Activated CD4-positive, alpha-beta memory T cell treated with anti-CD3 and anti-CD28 coated beads for 36 hours (primary cell): ENCODE data around the gene NELFA. TPM values are rescaled to one million over a fixed set of nuclear protein-coding genes. Genes with fewer than 3 reads are reported as not detected.
A peak's percentile ranks its signal among the peaks of the same experiment; 100 is the strongest.

ENCODE experiments used
- CTCF ChIA-PET: fragments of 350-600 bp; sonication (Branson Sonifier 250); formaldehyde crosslinking; loops from one replicate; lab custom pipeline; 2021; ENCODE audit warnings: antibody characterized with exemption, inconsistent platforms; lab: Charles Lee
- POLR2A ChIA-PET: fragments of 350-600 bp; sonication (Branson Sonifier 250); formaldehyde crosslinking; loops from one replicate; lab custom pipeline; 2021; ENCODE audit warnings: antibody characterized with exemption; lab: Charles Lee
- DNase-seq: peaks from one replicate; pipeline ENCODE4 v3.0.0-alpha.2; 2020
- H3K27ac Mint-ChIP-seq: one replicate; pipeline ENCODE4 v1.8.0; 2021; ENCODE audit warnings: mixed read lengths
- H3K27me3 Mint-ChIP-seq: one replicate; pipeline ENCODE4 v1.8.0; 2021; ENCODE audit warnings: mixed read lengths
- H3K36me3 Mint-ChIP-seq: one replicate; pipeline ENCODE4 v1.8.0; 2021; ENCODE audit warnings: mixed read lengths
- H3K4me1 Mint-ChIP-seq: one replicate; pipeline ENCODE4 v1.8.0; 2021; ENCODE audit warnings: low read depth, mixed read lengths
- H3K4me3 Mint-ChIP-seq: one replicate; pipeline ENCODE4 v1.8.0; 2021; ENCODE audit warnings: mild to moderate bottlenecking, mixed read lengths
- H3K9me3 Mint-ChIP-seq: one replicate; pipeline ENCODE4 v1.8.0; 2021; ENCODE audit warnings: mixed read lengths
- intact Hi-C: fragments of 100-400 bp; cut with micrococcal nuclease; formaldehyde crosslinking; loops from one replicate; pipeline ENCODE4 v1.15.1; 2023
- total RNA-seq, 2 experiments: library from RNA; stranded (reverse); gene quantifications; one replicate each; pipeline ENCODE4 v1.2.3, GENCODE V29; 2021

The NELFA gene
- total RNA-seq: 10 to 100 TPM; 39.5 to 41.5 TPM

GRCh38 chr4:2008921-2009650 lies at the start of gene NELFA:
Gene NELFA, minus strand, starts transcription at chr4:2008974. Its CDS starts 15 bp downstream, at chr4:2008959.
- intact Hi-C loops: loop anchor here (1.0 to 10.0 kb wide), 3 partner anchors 137 to 406 kb away; partner anchors contain the start of genes CFAP99, HAUS3, NSD2 and POLN
- Mint-ChIP-seq H3K27me3 (no peaks in the 10 kb centered on the region), H3K36me3 (peaks cover 10% of the 10 kb centered on the region), H3K27ac (peak within 1 kb of the TSS; percentile 87), H3K4me3 (peak within 1 kb of the TSS; percentile 88), H3K9me3 (no peaks in the 10 kb centered on the region), H3K4me1 (peaks cover 29% of the 10 kb centered on the region)
- POLR2A ChIA-PET: interaction anchor here (0.6 to 1.0 kb wide), 2 partner anchors 16 to 32 kb away, joined by 3 to 4 read pairs; a partner anchor contains a TSS
- DNase-seq: peak; percentile 96
- CTCF ChIA-PET: interaction anchor here (0.6 to 1.6 kb wide), 5 partner anchors 9 to 316 kb away, joined by 3 read pairs; no protein-coding TSS in a partner anchor

- Mint-ChIP-seq H3K27me3 (peaks cover 33% of the 10 kb centered on the region), H3K36me3 (no peaks in the 10 kb centered on the region), H3K4me3 (peak overlapping the region; percentile 33), H3K4me1 (peaks cover 2% of the 10 kb centered on the region), H3K27ac (no peak overlapping the region), H3K9me3 (no peaks in the 10 kb centered on the region)
- ChIA-PET CTCF (no interaction called here), POLR2A (no interaction called here)
- intact Hi-C loops: no loop called here
- DNase-seq: no peak
Measured at GRCh38 chr4:2057382-2058065, 48.8 kb upstream of the NELFA start.

- H3K27me3 Mint-ChIP-seq: peaks cover 33% of the 10 kb centered on the region
- no peak overlapping the region for H3K27ac Mint-ChIP-seq
- H3K4me3 Mint-ChIP-seq: no peak overlapping the region
- intact Hi-C loops: no loop called here
- no peak for DNase-seq
- CTCF ChIA-PET: no interaction called here
- no peaks in the 10 kb centered on the region for H3K36me3 Mint-ChIP-seq
- POLR2A ChIA-PET: no interaction called here
- H3K4me1 Mint-ChIP-seq: peaks cover 2% of the 10 kb centered on the region
- no peaks in the 10 kb centered on the region for H3K9me3 Mint-ChIP-seq
Measured at GRCh38 chr4:2054217-2054616, 45.4 kb upstream of the NELFA start.

- no peaks in the 10 kb centered on the region for H3K36me3 Mint-ChIP-seq
- intact Hi-C loops: no loop called here
- ChIA-PET CTCF (no interaction called here), POLR2A (interaction anchor here (0.7 kb wide), 1 partner anchor 572 kb away, joined by 3 read pairs; no protein-coding TSS in a partner anchor)
- no peak overlapping the region for H3K4me3 Mint-ChIP-seq
- no peaks in the 10 kb centered on the region for H3K9me3 Mint-ChIP-seq
- DNase-seq: no peak
- H3K27ac Mint-ChIP-seq: no peak overlapping the region
- peaks cover 21% of the 10 kb centered on the region for H3K27me3 Mint-ChIP-seq
- H3K4me1 Mint-ChIP-seq: no peaks in the 10 kb centered on the region
Measured at GRCh38 chr4:2051086-2051485, 42.3 kb upstream of the NELFA start.

- no peak for DNase-seq
- ChIA-PET CTCF (interaction anchor here (0.9 kb wide), 1 partner anchor 301 kb away, joined by 4 read pairs; no protein-coding TSS in a partner anchor), POLR2A (no interaction called here)
- Mint-ChIP-seq H3K36me3 (no peaks in the 10 kb centered on the region), H3K27ac (no peak overlapping the region), H3K9me3 (no peaks in the 10 kb centered on the region), H3K27me3 (peaks cover 21% of the 10 kb centered on the region), H3K4me3 (no peak overlapping the region), H3K4me1 (no peaks in the 10 kb centered on the region)
- intact Hi-C loops: no loop called here
Measured at GRCh38 chr4:2049811-2050210, 41.0 kb upstream of the NELFA start.

GRCh38 chr4:2049381-2049780 lies 40.6 kb upstream of the NELFA start:
- Mint-ChIP-seq H3K9me3 (no peaks in the 10 kb centered on the region), H3K27ac (no peak overlapping the region), H3K27me3 (peaks cover 21% of the 10 kb centered on the region), H3K4me1 (no peaks in the 10 kb centered on the region), H3K4me3 (no peak overlapping the region), H3K36me3 (no peaks in the 10 kb centered on the region)
- CTCF ChIA-PET: no interaction called here
- DNase-seq: no peak
- intact Hi-C loops: no loop called here
- POLR2A ChIA-PET: no interaction called here

GRCh38 chr4:2048831-2049230 lies 40.1 kb upstream of the NELFA start:
- CTCF ChIA-PET: no interaction called here
- intact Hi-C loops: no loop called here
- no peaks in the 10 kb centered on the region for H3K9me3 Mint-ChIP-seq
- DNase-seq: no peak
- no peaks in the 10 kb centered on the region for H3K4me1 Mint-ChIP-seq
- H3K4me3 Mint-ChIP-seq: no peak overlapping the region
- no peaks in the 10 kb centered on the region for H3K36me3 Mint-ChIP-seq
- POLR2A ChIA-PET: no interaction called here
- no peak overlapping the region for H3K27ac Mint-ChIP-seq
- H3K27me3 Mint-ChIP-seq: peaks cover 18% of the 10 kb centered on the region

GRCh38 chr4:2047781-2048581 lies 39.2 kb upstream of the NELFA start:
- Mint-ChIP-seq H3K27ac (no peak overlapping the region), H3K36me3 (no peaks in the 10 kb centered on the region), H3K4me1 (peaks cover 1% of the 10 kb centered on the region), H3K4me3 (no peak overlapping the region), H3K27me3 (peaks cover 18% of the 10 kb centered on the region), H3K9me3 (no peaks in the 10 kb centered on the region)
- ChIA-PET CTCF (no interaction called here), POLR2A (no interaction called here)
- intact Hi-C loops: no loop called here
- DNase-seq: no peak

- H3K4me3 Mint-ChIP-seq: no peak overlapping the region
- DNase-seq: no peak
- intact Hi-C loops: no loop called here
Measured at GRCh38 chr4:2047031-2047660, 38.4 kb upstream of the NELFA start.

GRCh38 chr4:2046031-2046961 lies 37.5 kb upstream of the NELFA start:
- CTCF ChIA-PET: no interaction called here
- Mint-ChIP-seq H3K36me3 (no peaks in the 10 kb centered on the region), H3K4me1 (peaks cover 4% of the 10 kb centered on the region), H3K27me3 (peaks cover 13% of the 10 kb centered on the region), H3K4me3 (no peak overlapping the region), H3K27ac (no peak overlapping the region), H3K9me3 (no peaks in the 10 kb centered on the region)
- intact Hi-C loops: no loop called here
- POLR2A ChIA-PET: no interaction called here
- no peak for DNase-seq

More at GRCh38 chr4:2047031-2047660, 38.4 kb upstream of the NELFA start:
- POLR2A ChIA-PET: no interaction called here
- no peaks in the 10 kb centered on the region for H3K36me3 Mint-ChIP-seq
- CTCF ChIA-PET: no interaction called here
- H3K27me3 Mint-ChIP-seq: peaks cover 14% of the 10 kb centered on the region
- H3K4me1 Mint-ChIP-seq: peaks cover 4% of the 10 kb centered on the region
- H3K27ac Mint-ChIP-seq: no peak overlapping the region
- H3K9me3 Mint-ChIP-seq: no peaks in the 10 kb centered on the region

GRCh38 chr4:2045518-2045951 lies 36.8 kb upstream of the NELFA start:
- H3K9me3 Mint-ChIP-seq: no peaks in the 10 kb centered on the region
- ChIA-PET POLR2A (no interaction called here), CTCF (no interaction called here)
- peaks cover 4% of the 10 kb centered on the region for H3K4me1 Mint-ChIP-seq
- no peak overlapping the region for H3K27ac Mint-ChIP-seq
- no peak for DNase-seq
- no peaks in the 10 kb centered on the region for H3K36me3 Mint-ChIP-seq
- intact Hi-C loops: no loop called here
- peaks cover 13% of the 10 kb centered on the region for H3K27me3 Mint-ChIP-seq
- no peak overlapping the region for H3K4me3 Mint-ChIP-seq
